GM12878 (cell line): ENCODE measurements around the gene ACOT7.

Experiments
- CHD4 ChIP-seq: fragments of 200-600 bp; sonication (generic); IDR thresholded peaks from 2 replicates; pipeline ENCODE4 v1.6.1; 2016; ENCODE audit warnings: mild to moderate bottlenecking
- EP300 ChIP-seq, 2 experiments: fragments of 150-350 bp in 1 of 2; IDR thresholded peaks; 2 replicates each; pipeline ENCODE4 v1.6.1; 2011 to 2012; ENCODE audit warnings: low read depth in 2 of 2, low read length in 2 of 2, borderline replicate concordance in 1 of 2, improper control_type of control experiment in 1 of 2, inconsistent platforms in 1 of 2; ENCODE audit not compliant: control insufficient read depth in 1 of 2
- EZH2 ChIP-seq: IDR thresholded peaks from 2 replicates; pipeline ENCODE4 v1.6.1; 2012; ENCODE audit warnings: low read depth, mild to moderate bottlenecking, control low read depth, inconsistent platforms, low read length, borderline replicate concordance; ENCODE audit not compliant: control insufficient read depth
- JUND ChIP-seq: IDR thresholded peaks from 2 replicates; pipeline ENCODE4 v1.6.1; 2012; ENCODE audit warnings: low read depth, mild to moderate bottlenecking, low read length, improper control_type of control experiment, moderate library complexity
- MXI1 ChIP-seq: fragments of 150-350 bp; IDR thresholded peaks from 2 replicates; pipeline ENCODE4 v1.6.1; 2011; ENCODE audit warnings: low read depth, mild to moderate bottlenecking, inconsistent platforms, low read length, improper control_type of control experiment
- POLR2AphosphoS2 ChIP-seq: IDR thresholded peaks from 2 replicates; pipeline ENCODE4 v1.6.1; 2011; ENCODE audit warnings: low read depth, mild to moderate bottlenecking, low read length, improper control_type of control experiment, moderate library complexity
- RFX5 ChIP-seq: IDR thresholded peaks from 2 replicates; pipeline ENCODE4 v1.6.1; 2011; ENCODE audit warnings: low read depth, low read length, improper control_type of control experiment
- SIN3A ChIP-seq: IDR thresholded peaks from 2 replicates; pipeline ENCODE4 v1.6.1; 2012; ENCODE audit warnings: low read depth, low read length, improper control_type of control experiment
- SP1 ChIP-seq: IDR thresholded peaks from one replicate; pipeline ENCODE4 v1.6.1; 2011; ENCODE audit warnings: low read depth, low read length
- ZBED1 ChIP-seq: IDR thresholded peaks from 2 replicates; pipeline ENCODE4 v1.6.1; 2016; ENCODE audit warnings: borderline replicate concordance
- ZNF217 ChIP-seq: fragments of 450-650 bp; IDR thresholded peaks from 2 replicates; pipeline ENCODE4 v1.6.1; 2017; ENCODE audit warnings: antibody characterized with exemption, mild to moderate bottlenecking
- TF ChIP-seq, protein P1 (sequence below), 3 experiments: IDR thresholded peaks in 2 of 3; conservative IDR thresholded peaks in 1 of 3; 2 replicates each; pipeline ENCODE4 v1.5.1; 2011; ENCODE audit warnings: low read depth in 3 of 3, low read length in 3 of 3, mild to moderate bottlenecking in 3 of 3, control low read depth in 2 of 3, moderate library complexity in 2 of 3, inconsistent platforms in 1 of 3, mixed read lengths in 1 of 3; ENCODE audit not compliant: control insufficient read depth in 2 of 3, insufficient read depth in 1 of 3; ENCODE audit errors: extremely low read depth in 1 of 3
- TF ChIP-seq, protein P2 (sequence below): IDR thresholded peaks from 2 replicates; pipeline ENCODE4 v1.6.1; 2012; ENCODE audit warnings: low read depth, low read length, improper control_type of control experiment

DNA sequence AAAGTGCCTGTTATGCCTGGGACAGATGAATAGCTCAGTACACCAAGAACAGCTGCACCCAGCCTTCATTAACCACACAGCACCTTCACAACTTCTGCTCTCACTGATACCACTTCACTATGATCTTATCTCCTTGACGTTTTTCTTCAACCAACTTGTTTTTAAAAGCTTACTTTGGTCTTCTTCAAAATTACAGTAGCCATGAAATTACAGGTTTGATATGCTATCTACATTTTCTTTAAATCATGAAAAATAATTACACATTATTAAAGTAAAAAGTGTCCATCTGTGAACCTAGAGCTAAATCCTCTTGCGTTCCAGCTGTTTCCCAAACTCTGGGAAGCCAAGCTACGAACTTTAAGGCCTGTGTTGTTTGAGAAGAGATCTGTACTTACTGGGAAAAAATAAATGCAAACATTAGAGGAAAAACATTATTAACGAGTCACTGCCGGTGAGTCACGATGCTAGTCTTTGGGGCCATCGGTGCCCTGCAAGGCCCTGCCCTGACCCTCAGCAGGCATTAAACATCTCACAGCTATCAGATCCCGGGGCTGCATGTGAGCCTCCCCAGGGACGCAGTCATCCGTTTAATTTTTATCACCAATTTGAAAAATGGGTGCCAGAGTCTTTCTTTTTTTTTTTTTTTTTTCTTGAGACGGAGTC is 76.3 kb downstream of the ACOT7 start:
- no peak for TF ChIP-seq CHD4
- no peak for TF ChIP-seq POLR2AphosphoS2
- TF ChIP-seq, protein P1, sequence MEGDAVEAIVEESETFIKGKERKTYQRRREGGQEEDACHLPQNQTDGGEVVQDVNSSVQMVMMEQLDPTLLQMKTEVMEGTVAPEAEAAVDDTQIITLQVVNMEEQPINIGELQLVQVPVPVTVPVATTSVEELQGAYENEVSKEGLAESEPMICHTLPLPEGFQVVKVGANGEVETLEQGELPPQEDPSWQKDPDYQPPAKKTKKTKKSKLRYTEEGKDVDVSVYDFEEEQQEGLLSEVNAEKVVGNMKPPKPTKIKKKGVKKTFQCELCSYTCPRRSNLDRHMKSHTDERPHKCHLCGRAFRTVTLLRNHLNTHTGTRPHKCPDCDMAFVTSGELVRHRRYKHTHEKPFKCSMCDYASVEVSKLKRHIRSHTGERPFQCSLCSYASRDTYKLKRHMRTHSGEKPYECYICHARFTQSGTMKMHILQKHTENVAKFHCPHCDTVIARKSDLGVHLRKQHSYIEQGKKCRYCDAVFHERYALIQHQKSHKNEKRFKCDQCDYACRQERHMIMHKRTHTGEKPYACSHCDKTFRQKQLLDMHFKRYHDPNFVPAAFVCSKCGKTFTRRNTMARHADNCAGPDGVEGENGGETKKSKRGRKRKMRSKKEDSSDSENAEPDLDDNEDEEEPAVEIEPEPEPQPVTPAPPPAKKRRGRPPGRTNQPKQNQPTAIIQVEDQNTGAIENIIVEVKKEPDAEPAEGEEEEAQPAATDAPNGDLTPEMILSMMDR (IDR thresholded peaks at IDR 0.05 in 2 of 3, conservative IDR thresholded peaks at IDR 0.05 in 1 of 3; ENCODE audit: control insufficient read depth in 2 of 3, extremely low read depth in 1 of 3, insufficient read depth in 1 of 3, low read depth in 3 of 3, low read length in 3 of 3), result no peak
- TF ChIP-seq, protein P2, sequence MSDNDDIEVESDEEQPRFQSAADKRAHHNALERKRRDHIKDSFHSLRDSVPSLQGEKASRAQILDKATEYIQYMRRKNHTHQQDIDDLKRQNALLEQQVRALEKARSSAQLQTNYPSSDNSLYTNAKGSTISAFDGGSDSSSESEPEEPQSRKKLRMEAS, result no peak
- TF ChIP-seq ZNF217, result no peak
- no peak for TF ChIP-seq RFX5
- TF ChIP-seq MXI1, result no peak
- no peak for TF ChIP-seq ZBED1
- TF ChIP-seq JUND, result no peak
- no peak for TF ChIP-seq SIN3A
- TF ChIP-seq EZH2, result no peak
- TF ChIP-seq SP1, result no peak
- TF ChIP-seq EP300 (IDR thresholded peaks at IDR 0.05; ENCODE audit: borderline replicate concordance in 1 of 2, control insufficient read depth in 1 of 2, low read depth in 2 of 2, low read length in 2 of 2), result no peak
